MM.1S (cell line): ENCODE results near the gene FOXO6.

ENCODE experiments used
- DNase-seq: peaks from one replicate; pipeline ENCODE4 v3.0.0-alpha.2; 2015
- H2AFZ ChIP-seq: fragments of 300-600 bp; sonication (generic); 2 replicates; pipeline ENCODE4 v1.6.0; 2016; ENCODE audit warnings: antibody characterized with exemption, low read length
- H3F3A ChIP-seq: fragments of 300-600 bp; sonication (generic); 2 replicates; pipeline ENCODE4 v1.6.1; 2016; ENCODE audit warnings: mild to moderate bottlenecking, antibody characterized with exemption, low read length, moderate library complexity, mixed read lengths; ENCODE audit not compliant: insufficient read depth
- H3K27ac ChIP-seq: fragments of 300-600 bp; sonication (generic); 2 replicates; pipeline ENCODE4 v1.5.1; 2016; ENCODE audit warnings: mild to moderate bottlenecking, low read length
- H3K27me3 ChIP-seq: fragments of 300-600 bp; sonication (generic); replicated peaks from 2 replicates; pipeline ENCODE4 v1.6.0; 2016; ENCODE audit warnings: low read length; ENCODE audit not compliant: insufficient read depth
- H3K36me3 ChIP-seq: fragments of 300-600 bp; sonication (generic); replicated peaks from 2 replicates; pipeline ENCODE4 v1.6.1; 2016; ENCODE audit warnings: mild to moderate bottlenecking, low read length, mixed read lengths; ENCODE audit not compliant: insufficient read depth
- H3K4me1 ChIP-seq: fragments of 300-600 bp; sonication (generic); 2 replicates; pipeline ENCODE4 v1.6.1; 2016; ENCODE audit warnings: low read length, mixed read lengths
- H3K4me2 ChIP-seq: fragments of 300-600 bp; sonication (generic); 2 replicates; pipeline ENCODE4 v1.6.0; 2016; ENCODE audit warnings: low read depth, low read length
- H3K4me3 ChIP-seq: fragments of 300-600 bp; sonication (generic); 2 replicates; pipeline ENCODE4 v1.5.1; 2016; ENCODE audit warnings: low read length, mixed read lengths
- H3K79me2 ChIP-seq: fragments of 300-600 bp; sonication (generic); 2 replicates; pipeline ENCODE4 v1.6.1; 2016; ENCODE audit warnings: mixed run types, low read length, mixed read lengths
- H3K9ac ChIP-seq: fragments of 300-600 bp; sonication (generic); 2 replicates; pipeline ENCODE4 v1.6.1; 2016; ENCODE audit warnings: low read length, mixed read lengths
- H3K9me2 ChIP-seq: fragments of 300-600 bp; sonication (generic); replicated peaks from 2 replicates; pipeline ENCODE4 v1.6.1; 2016; ENCODE audit warnings: mild to moderate bottlenecking, low read length, mixed read lengths; ENCODE audit not compliant: insufficient read depth
- H3K9me3 ChIP-seq: fragments of 300-600 bp; sonication (generic); replicated peaks from 2 replicates; pipeline ENCODE4 v1.6.1; 2016; ENCODE audit warnings: mild to moderate bottlenecking, low read length, mixed read lengths; ENCODE audit not compliant: insufficient read depth
- H4K20me1 ChIP-seq: fragments of 300-600 bp; sonication (generic); 2 replicates; pipeline ENCODE4 v1.6.1; 2016; ENCODE audit warnings: mild to moderate bottlenecking, low read length, moderate library complexity, mixed read lengths; ENCODE audit not compliant: insufficient read depth
- EZH2 ChIP-seq: fragments of 300-600 bp; sonication (generic); optimal IDR thresholded peaks from 2 replicates; pipeline ENCODE3; 2017; ENCODE audit warnings: low read depth, mild to moderate bottlenecking, antibody characterized with exemption, low read length, mixed read lengths
- EZH2phosphoT487 ChIP-seq: fragments of 300-600 bp; sonication (generic); IDR thresholded peaks from 2 replicates; pipeline ENCODE4 v1.6.1; 2018; ENCODE audit warnings: antibody characterized with exemption, low read length
- TF ChIP-seq, protein P1 (sequence below): fragments of 300-600 bp; sonication (generic); IDR thresholded peaks from 2 replicates; pipeline ENCODE4 v1.5.1; 2016; ENCODE audit warnings: antibody characterized with exemption, low read length, mixed read lengths

FOXO6 gene

DNA sequence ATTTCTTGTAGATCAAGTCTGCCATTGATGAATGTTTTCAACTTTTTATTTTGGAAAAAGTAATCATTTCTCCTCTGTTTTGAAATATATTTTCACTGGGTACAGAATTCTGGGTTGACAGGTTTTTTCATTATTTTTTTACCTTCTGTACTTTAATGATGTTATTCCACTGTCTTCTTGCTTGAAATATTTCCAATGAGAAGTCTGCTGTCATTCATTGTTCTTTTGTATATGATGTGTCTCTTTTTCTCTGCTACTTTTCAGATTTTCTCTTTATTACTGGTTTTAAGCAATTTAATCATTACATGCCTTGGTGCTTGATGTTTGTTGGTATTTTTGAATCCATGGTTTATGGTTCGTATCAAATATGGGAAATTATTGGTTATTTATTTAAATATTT, 22.4 kb upstream of the FOXO6 start:
- Histone ChIP-seq H3K4me3 (no peak overlapping the region), H3K27me3 (no peaks in the 10 kb centered on the region), H4K20me1 (no peaks in the 10 kb centered on the region), H3K27ac (no peak overlapping the region), H3K79me2 (no peaks in the 10 kb centered on the region), H2AFZ (no peak overlapping the region), H3K4me2 (no peak overlapping the region), H3K36me3 (no peaks in the 10 kb centered on the region), H3K9ac (no peak overlapping the region), H3K9me3 (no peaks in the 10 kb centered on the region), H3K4me1 (no peaks in the 10 kb centered on the region), H3K9me2 (no peaks in the 10 kb centered on the region), H3F3A (no peaks in the 10 kb centered on the region)
- TF ChIP-seq EZH2phosphoT487, result no peak
- TF ChIP-seq, protein P1, sequence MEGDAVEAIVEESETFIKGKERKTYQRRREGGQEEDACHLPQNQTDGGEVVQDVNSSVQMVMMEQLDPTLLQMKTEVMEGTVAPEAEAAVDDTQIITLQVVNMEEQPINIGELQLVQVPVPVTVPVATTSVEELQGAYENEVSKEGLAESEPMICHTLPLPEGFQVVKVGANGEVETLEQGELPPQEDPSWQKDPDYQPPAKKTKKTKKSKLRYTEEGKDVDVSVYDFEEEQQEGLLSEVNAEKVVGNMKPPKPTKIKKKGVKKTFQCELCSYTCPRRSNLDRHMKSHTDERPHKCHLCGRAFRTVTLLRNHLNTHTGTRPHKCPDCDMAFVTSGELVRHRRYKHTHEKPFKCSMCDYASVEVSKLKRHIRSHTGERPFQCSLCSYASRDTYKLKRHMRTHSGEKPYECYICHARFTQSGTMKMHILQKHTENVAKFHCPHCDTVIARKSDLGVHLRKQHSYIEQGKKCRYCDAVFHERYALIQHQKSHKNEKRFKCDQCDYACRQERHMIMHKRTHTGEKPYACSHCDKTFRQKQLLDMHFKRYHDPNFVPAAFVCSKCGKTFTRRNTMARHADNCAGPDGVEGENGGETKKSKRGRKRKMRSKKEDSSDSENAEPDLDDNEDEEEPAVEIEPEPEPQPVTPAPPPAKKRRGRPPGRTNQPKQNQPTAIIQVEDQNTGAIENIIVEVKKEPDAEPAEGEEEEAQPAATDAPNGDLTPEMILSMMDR, result no peak
- no peak for TF ChIP-seq EZH2
- no peak for DNase-seq

DNA sequence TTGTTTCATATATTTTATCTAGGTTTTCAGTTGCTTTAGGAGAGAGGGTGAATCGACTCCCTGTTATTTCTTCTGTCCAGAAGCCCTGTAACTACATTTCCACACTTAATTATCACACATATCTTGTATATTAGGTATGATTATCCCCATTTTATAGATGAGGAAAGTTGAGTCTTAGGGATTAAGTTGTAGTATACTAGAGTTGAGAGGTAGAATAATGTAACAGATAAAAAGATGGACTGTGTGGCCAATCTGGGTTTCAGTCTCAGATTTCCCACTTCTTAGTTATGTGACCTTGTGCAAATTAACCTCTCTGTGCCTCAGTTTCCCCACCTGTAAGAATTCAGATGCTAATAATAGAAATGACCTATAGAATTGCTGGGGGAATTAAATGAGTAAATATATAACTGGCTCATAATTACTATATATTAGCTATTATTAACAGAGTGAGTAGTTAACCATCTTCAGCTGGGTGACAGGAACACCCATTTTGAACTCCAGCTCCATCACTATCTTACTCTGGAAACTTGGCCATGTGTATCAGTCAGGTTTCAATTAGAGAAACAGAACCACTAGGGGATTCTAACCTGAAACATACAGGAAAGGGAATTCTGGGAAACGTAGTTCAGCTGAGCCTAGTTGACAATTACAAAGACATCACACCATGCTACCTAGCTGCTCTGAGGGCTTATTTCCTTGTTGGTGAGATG, 20.4 kb upstream of the FOXO6 start:
- Histone ChIP-seq H4K20me1 (no peaks in the 10 kb centered on the region), H3K9me2 (no peaks in the 10 kb centered on the region), H3K27ac (no peak overlapping the region), H3K4me3 (no peak overlapping the region), H3K4me2 (no peak overlapping the region), H3K4me1 (no peaks in the 10 kb centered on the region), H2AFZ (no peak overlapping the region), H3K36me3 (no peaks in the 10 kb centered on the region), H3K27me3 (no peaks in the 10 kb centered on the region), H3K9me3 (no peaks in the 10 kb centered on the region), H3K9ac (no peak overlapping the region), H3F3A (no peaks in the 10 kb centered on the region), H3K79me2 (no peaks in the 10 kb centered on the region)
- TF ChIP-seq EZH2 (no peak), EZH2phosphoT487 (no peak)
- TF ChIP-seq, protein P1, result no peak
- DNase-seq, result no peak

DNA sequence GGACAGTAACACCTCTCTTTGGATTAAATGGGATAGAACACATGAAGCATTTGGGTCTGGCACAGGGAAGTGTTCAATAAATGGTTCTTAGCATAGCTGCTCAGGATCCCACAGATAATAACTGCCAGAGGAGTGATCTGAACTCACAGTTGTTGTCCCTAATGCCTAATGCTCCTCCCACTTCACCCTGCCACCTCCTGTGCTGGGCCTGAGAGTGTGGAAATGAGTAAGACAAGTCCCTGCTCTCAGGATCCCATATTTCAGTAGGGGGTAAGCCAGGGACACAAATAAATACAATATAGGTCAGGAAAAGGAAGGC, 19.9 kb upstream of the FOXO6 start:
- no peaks in the 10 kb centered on the region for H3K9me3 ChIP-seq
- TF ChIP-seq, protein P1, result no peak
- no peak for TF ChIP-seq EZH2
- no peak for TF ChIP-seq EZH2phosphoT487
- no peaks in the 10 kb centered on the region for H3K9me2 ChIP-seq
- no peaks in the 10 kb centered on the region for H3K4me1 ChIP-seq
- no peak overlapping the region for H2AFZ ChIP-seq
- H3K4me2 ChIP-seq, result no peak overlapping the region
- no peaks in the 10 kb centered on the region for H3K36me3 ChIP-seq
- no peak overlapping the region for H3K27ac ChIP-seq
- no peak overlapping the region for H3K4me3 ChIP-seq
- no peak overlapping the region for H3K9ac ChIP-seq
- no peaks in the 10 kb centered on the region for H4K20me1 ChIP-seq
- no peaks in the 10 kb centered on the region for H3K79me2 ChIP-seq
- no peaks in the 10 kb centered on the region for H3F3A ChIP-seq
- no peak for DNase-seq
- no peaks in the 10 kb centered on the region for H3K27me3 ChIP-seq
